SU-DHL-6 (cell line): ENCODE measurements around the gene DRC3.

ENCODE experiments used
- H2AFZ ChIP-seq: fragments of 200-600 bp; sonication (generic); 2 replicates; pipeline ENCODE4 v1.6.1; 2014; ENCODE audit warnings: low read depth, mild to moderate bottlenecking, moderate library complexity, mixed read lengths, antibody characterized with exemption, low read length; ENCODE audit not compliant: severe bottlenecking
- H3F3A ChIP-seq: fragments of 200-600 bp; shearing (Covaris generic); 2 replicates; pipeline ENCODE4 v1.6.0; 2016; ENCODE audit warnings: antibody characterized with exemption, mild to moderate bottlenecking; ENCODE audit not compliant: insufficient read depth
- H3K27ac ChIP-seq: fragments of 200-600 bp; sonication (generic); 2 replicates; pipeline ENCODE4 v1.5.1; 2016; ENCODE audit warnings: low read depth, mild to moderate bottlenecking, low read length, moderate library complexity, mixed read lengths
- H3K27me3 ChIP-seq: fragments of 200-600 bp; sonication (generic), shearing (Covaris generic); 2 replicates; pipeline ENCODE4 v1.6.0; 2014; ENCODE audit warnings: mild to moderate bottlenecking, low read length
- H3K36me3 ChIP-seq: fragments of 200-600 bp; sonication (generic); 2 replicates; pipeline ENCODE4 v1.6.1; 2014; ENCODE audit warnings: mild to moderate bottlenecking, low read length, mixed read lengths
- H3K4me2 ChIP-seq: fragments of 300-600, 200-600 bp; shearing (Covaris generic), sonication (generic); 2 replicates; pipeline ENCODE4 v1.6.0; 2014; ENCODE audit warnings: low read length, low read depth, mild to moderate bottlenecking; ENCODE audit not compliant: poor library complexity, severe bottlenecking
- H3K4me3 ChIP-seq: fragments of 200-600 bp; sonication (generic); 2 replicates; pipeline ENCODE4 v1.5.1; 2014; ENCODE audit warnings: antibody characterized with exemption, low read length, mild to moderate bottlenecking, mixed read lengths; ENCODE audit not compliant: insufficient read depth, poor library complexity, severe bottlenecking
- H3K79me2 ChIP-seq: fragments of 200-600 bp; sonication (generic); 2 replicates; pipeline ENCODE4 v1.6.1; 2014; ENCODE audit warnings: mild to moderate bottlenecking, low read length, moderate library complexity; ENCODE audit not compliant: insufficient read depth
- H3K9ac ChIP-seq: fragments of 200-600 bp; sonication (generic); 2 replicates; pipeline ENCODE4 v1.7.0; 2014; ENCODE audit warnings: mild to moderate bottlenecking, low read length
- H3K9me2 ChIP-seq: fragments of 200-600 bp; sonication (generic); replicated peaks from 2 replicates; pipeline ENCODE4 v1.6.1; 2014; ENCODE audit warnings: low read length; ENCODE audit not compliant: insufficient read depth
- H3K9me3 ChIP-seq: fragments of 200-600 bp; sonication (generic); 2 replicates; pipeline ENCODE4 v1.6.1; 2014; ENCODE audit warnings: low read length, mixed read lengths; ENCODE audit not compliant: insufficient read depth
- H4K20me1 ChIP-seq: fragments of 200-600 bp; sonication (generic); 2 replicates; pipeline ENCODE4 v1.6.1; 2014; ENCODE audit warnings: low read depth, mild to moderate bottlenecking, antibody characterized with exemption, low read length, moderate library complexity, mixed read lengths
- EZH2phosphoT487 ChIP-seq: fragments of 200-600 bp; sonication (generic), shearing (Covaris generic); conservative IDR thresholded peaks from 2 replicates; pipeline ENCODE4 v1.6.1; 2018; ENCODE audit warnings: mild to moderate bottlenecking, antibody characterized with exemption, low read length, moderate library complexity, mixed read lengths
- TF ChIP-seq, protein P1 (sequence below): fragments of 200-600 bp; sonication (generic); IDR thresholded peaks from one replicate; pipeline ENCODE4 v1.5.1; 2017; ENCODE audit warnings: antibody characterized with exemption, mild to moderate bottlenecking, low read length, moderate library complexity; ENCODE audit not compliant: insufficient read depth, poor library complexity, severe bottlenecking

DRC3 gene

DNA sequence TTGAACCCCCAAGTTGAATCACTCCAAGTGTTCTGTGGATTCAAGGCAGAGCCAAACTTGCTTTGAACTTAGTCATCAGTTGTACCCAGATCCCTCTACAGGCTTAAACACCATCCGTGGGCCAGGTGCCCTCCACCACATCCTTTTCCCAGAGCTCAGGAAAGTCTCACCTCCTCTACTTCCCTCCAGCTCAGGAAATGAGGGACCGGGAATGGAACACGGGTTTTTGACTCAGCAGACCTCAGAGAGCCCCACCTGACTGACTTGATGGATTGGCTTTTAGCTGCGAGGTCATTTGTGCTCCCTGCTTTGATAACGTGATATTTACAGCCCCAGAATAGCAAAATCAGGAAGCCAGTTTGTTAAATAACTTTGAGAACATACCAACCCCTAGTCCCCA is 86.6 kb downstream of the DRC3 start:
- Histone ChIP-seq H3K79me2 (no peaks in the 10 kb centered on the region), H4K20me1 (no peaks in the 10 kb centered on the region), H3K36me3 (no peaks in the 10 kb centered on the region), H2AFZ (no peak overlapping the region), H3K4me2 (no peak overlapping the region), H3K4me3 (no peak overlapping the region), H3K27ac (no peak overlapping the region), H3F3A (no peaks in the 10 kb centered on the region), H3K9ac (no peak overlapping the region), H3K27me3 (no peaks in the 10 kb centered on the region), H3K9me3 (no peaks in the 10 kb centered on the region), H3K9me2 (no peaks in the 10 kb centered on the region)
- TF ChIP-seq EZH2phosphoT487 = no peak
- TF ChIP-seq, protein P1, sequence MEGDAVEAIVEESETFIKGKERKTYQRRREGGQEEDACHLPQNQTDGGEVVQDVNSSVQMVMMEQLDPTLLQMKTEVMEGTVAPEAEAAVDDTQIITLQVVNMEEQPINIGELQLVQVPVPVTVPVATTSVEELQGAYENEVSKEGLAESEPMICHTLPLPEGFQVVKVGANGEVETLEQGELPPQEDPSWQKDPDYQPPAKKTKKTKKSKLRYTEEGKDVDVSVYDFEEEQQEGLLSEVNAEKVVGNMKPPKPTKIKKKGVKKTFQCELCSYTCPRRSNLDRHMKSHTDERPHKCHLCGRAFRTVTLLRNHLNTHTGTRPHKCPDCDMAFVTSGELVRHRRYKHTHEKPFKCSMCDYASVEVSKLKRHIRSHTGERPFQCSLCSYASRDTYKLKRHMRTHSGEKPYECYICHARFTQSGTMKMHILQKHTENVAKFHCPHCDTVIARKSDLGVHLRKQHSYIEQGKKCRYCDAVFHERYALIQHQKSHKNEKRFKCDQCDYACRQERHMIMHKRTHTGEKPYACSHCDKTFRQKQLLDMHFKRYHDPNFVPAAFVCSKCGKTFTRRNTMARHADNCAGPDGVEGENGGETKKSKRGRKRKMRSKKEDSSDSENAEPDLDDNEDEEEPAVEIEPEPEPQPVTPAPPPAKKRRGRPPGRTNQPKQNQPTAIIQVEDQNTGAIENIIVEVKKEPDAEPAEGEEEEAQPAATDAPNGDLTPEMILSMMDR = no peak

DNA sequence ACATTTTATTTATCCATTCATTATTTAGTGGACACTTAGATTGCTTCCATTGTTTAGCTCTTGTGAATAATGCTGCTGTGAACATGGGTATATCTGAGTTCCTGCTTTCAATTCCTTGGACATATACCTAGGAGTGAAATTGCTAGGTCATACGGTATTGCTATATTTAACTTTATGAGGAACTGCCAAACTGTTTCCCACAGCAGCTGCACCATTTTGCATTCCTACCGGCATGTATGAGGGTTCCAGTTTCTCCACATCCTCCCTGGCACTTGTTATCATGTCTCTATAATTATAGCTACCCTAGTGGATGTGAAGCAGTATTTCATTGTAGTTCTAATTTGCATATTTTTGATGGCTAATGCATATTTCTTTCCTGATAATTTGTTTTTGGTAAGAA is 91.4 kb downstream of the DRC3 start:
- Histone ChIP-seq H3K27ac (no peak overlapping the region), H3K79me2 (no peaks in the 10 kb centered on the region), H3K9me2 (no peaks in the 10 kb centered on the region), H3K4me3 (no peak overlapping the region), H3K27me3 (no peaks in the 10 kb centered on the region), H2AFZ (no peak overlapping the region), H3F3A (no peaks in the 10 kb centered on the region), H3K9ac (no peak overlapping the region), H3K4me2 (no peak overlapping the region), H4K20me1 (no peaks in the 10 kb centered on the region), H3K36me3 (no peaks in the 10 kb centered on the region), H3K9me3 (no peaks in the 10 kb centered on the region)
- TF ChIP-seq EZH2phosphoT487 = no peak
- TF ChIP-seq, protein P1 = no peak

DNA sequence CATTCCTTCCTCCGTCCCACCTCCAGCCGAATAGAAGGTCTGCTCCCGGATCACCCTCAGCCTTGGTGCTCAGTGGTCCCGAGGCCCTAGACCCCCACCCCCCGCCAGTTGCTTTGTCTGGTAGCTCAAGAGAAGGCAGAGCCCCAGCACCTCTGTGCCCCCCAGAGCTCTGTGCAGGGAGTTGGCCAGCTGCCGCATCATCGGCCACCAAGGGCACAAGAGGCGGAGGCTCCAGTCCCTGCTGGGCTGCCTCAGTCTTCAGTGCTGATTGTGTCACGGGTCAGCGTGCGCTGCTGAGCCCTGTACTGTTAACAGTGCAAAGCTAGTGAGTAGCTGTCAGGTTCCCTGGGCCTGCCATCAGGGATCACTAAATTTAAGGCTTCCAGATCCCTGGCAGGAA is 92.9 kb downstream of the DRC3 start:
- Histone ChIP-seq H3F3A (no peaks in the 10 kb centered on the region), H4K20me1 (no peaks in the 10 kb centered on the region), H3K9me3 (no peaks in the 10 kb centered on the region), H3K27ac (no peak overlapping the region), H3K27me3 (no peaks in the 10 kb centered on the region), H3K9me2 (no peaks in the 10 kb centered on the region), H3K9ac (no peak overlapping the region), H3K4me2 (no peak overlapping the region), H3K4me3 (no peak overlapping the region), H3K36me3 (no peaks in the 10 kb centered on the region), H3K79me2 (no peaks in the 10 kb centered on the region), H2AFZ (no peak overlapping the region)
- TF ChIP-seq, protein P1 = no peak
- TF ChIP-seq EZH2phosphoT487 = no peak
